Prostate gland (tissue), 2 donors: ENCODE data around the gene CAND1.

Experiments
- CTCF ChIP-seq, 4 experiments: fragments of 200-600 bp in 2 of 4; fragments of 450-650 bp in 2 of 4; sonication (generic) in 2 of 4; IDR thresholded peaks; 1 replicate in 3 of 4; 2 replicates in 1 of 4; pipeline ENCODE4 v1.5.1; 2016 to 2019; ENCODE audit warnings: antibody characterized with exemption in 4 of 4, mild to moderate bottlenecking in 2 of 4, moderate library complexity in 2 of 4
- POLR2A ChIP-seq: fragments of 450-650 bp; IDR thresholded peaks from one replicate; pipeline ENCODE4 v1.6.1; 2016; ENCODE audit warnings: antibody characterized with exemption, mild to moderate bottlenecking

GRCh38 chr12:67357376-67358125 lies 88.4 kb downstream of the CAND1 start:
- TF ChIP-seq POLR2A (no peak), CTCF (IDR thresholded peaks at IDR 0.05) (no peak)
